Activated CD8-positive, alpha-beta memory T cell treated with anti-CD3 and anti-CD28 coated beads, Interleukin-2, amount 50 U/mL, for 4 hours (primary cell): ENCODE data around the gene GIPR.
A peak's percentile ranks its signal among the peaks of the same experiment; 100 is the strongest.
"Not testable (repeated sequence)": the region's sequence is repeated elsewhere in the genome, so short reads cannot be mapped to it uniquely, and the experiment has no call there.

Experiments
- DNase-seq: peaks from one replicate; pipeline ENCODE4 v3.0.0-alpha.2; 2020

Gene GIPR

DNA sequence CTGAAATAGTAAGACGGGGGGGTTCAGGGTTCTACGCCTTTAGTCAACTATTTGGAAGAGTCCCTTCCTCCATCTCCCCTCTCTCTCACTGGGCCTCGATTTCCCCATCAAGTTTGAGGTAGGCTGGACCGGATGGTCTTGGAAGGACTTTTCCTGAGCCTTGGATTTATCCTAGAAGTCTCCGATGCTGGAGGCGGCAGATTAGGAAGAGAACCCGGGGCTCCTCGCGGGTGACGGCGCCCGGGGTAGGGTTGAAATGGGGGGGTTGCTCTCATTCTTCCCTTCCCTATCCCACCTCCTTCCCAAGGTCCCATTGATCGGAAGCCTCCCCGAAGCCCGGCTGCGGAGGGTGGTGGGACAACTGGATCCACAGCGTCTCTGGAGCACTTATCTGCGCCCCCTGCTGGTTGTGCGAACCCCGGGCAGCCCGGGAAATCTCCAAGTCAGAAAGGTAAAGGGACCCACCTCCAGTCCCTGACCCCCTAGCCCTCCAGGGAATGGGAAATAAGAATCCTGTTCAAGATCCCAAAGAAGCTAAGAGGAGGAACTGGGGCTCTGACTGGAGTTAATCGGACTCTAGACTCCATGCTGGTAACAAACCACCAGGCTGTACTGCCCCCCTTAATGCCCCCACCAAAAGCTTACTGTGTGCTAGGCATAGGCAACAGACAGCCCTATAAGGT, 25.2 kb downstream of the GIPR start:
- DNase-seq = peak; percentile 79

DNA sequence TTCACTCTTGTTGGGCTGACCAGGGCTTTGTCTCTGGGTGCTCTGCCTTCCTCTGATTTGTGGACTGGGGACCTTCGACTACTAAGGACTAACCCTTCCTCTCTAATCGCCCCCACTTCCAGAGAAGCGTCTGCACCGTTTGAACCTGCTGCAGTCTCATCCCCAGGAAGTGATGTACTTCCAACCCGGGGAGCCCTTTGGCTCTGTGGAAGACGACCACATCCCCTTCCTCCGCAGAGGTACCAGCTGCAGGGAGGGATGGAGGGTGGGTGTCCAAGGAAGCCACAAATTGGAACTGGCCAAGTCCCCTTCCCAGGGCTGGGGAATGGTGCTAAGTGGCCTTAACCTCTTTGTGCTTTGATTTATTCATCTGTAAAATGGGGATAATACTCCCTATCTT, 33.7 kb downstream of the GIPR start:
- no peak for DNase-seq

- no peak for DNase-seq
Measured at GRCh38 chr19:45705115-45705514, 37.1 kb downstream of the GIPR start.

- DNase-seq = no peak
Measured at GRCh38 chr19:45705710-45706415, 37.8 kb downstream of the GIPR start.

- no peak for DNase-seq
Measured at GRCh38 chr19:45710356-45711130, 42.5 kb downstream of the GIPR start.

DNA sequence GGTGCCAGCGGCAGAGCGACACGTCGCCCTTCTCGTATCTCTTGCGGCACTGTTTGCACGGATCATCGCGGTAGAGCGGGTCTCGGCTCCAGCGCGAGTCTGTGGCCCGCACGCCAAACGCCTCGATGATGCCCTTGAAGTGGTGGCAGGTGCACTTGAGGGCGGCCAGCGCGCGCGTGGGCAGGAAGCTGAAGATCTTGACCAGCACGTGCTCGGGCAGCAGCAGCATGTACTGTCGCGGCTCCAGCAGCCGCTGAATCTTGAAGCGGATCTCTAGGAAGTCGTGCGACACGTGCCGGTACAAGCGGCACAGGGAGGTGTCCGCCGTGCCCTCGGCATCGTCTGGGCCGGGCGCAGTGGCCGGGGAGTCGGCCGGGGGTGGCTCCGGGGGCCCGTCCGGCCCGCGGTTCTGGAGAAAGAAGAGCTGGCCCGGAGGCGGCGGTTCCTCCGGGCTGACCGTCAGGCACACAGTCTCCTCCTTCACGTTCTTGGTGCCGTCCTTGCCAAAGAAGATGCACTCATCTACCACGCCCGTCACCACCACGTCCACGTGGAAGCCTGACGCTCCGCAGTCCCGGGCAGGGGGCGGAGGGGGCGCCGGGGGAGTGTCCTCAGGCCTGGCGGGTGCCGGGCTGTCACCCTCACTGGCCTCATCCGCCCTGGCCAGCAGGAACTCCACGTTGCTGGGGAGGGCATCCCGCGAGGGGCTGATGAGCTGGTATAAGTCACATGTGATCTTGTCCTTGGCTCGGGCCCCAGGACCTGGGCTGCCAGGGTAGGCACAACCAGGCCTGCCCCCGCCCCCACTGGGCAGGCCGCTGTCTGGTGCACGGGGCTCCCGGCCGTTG, 44.1 kb downstream of the GIPR start:
- DNase-seq = no peak

GRCh38 chr19:45712699-45713067, 44.7 kb downstream of the GIPR start:
- DNase-seq = no peak

DNA sequence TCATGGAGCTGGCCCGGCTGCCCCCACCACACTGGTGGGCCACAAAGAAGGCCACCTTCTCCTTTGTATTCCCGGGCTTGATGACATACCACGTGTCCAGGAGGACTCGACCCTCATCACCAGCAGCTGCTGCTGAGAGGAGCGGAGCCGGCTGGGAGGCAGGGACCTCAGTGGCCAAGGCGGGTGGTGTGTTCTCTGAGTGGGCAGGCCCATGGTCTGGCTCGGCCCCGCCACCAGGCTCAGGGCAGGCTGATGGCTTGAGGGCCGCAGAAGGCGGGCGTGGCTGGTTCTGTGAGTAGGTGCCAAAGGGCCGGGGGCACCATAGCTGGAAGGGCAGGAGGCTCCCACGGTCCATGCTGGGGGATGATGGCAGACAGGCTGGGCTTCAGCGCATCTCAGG, 45.1 kb downstream of the GIPR start:
- no peak for DNase-seq

DNA sequence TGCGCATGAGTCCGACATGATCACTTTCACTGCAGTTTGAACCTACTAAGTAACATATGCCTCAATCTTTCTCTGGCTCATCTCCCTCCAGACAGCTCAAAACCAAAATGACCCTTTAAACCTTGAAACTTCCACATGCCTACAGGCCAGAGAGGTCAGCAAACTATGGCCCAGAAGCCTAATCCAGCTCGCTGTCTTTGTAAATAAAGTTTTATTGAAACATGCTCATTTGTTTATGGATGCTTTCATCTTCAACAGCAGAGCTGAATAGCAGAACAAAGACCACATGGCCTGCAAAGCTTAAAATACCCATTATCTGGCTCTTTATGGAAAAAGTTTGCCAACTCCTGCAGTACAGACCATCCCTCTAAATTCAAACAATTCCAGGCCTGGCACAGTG, 47.1 kb downstream of the GIPR start:
- no peak for DNase-seq

DNA sequence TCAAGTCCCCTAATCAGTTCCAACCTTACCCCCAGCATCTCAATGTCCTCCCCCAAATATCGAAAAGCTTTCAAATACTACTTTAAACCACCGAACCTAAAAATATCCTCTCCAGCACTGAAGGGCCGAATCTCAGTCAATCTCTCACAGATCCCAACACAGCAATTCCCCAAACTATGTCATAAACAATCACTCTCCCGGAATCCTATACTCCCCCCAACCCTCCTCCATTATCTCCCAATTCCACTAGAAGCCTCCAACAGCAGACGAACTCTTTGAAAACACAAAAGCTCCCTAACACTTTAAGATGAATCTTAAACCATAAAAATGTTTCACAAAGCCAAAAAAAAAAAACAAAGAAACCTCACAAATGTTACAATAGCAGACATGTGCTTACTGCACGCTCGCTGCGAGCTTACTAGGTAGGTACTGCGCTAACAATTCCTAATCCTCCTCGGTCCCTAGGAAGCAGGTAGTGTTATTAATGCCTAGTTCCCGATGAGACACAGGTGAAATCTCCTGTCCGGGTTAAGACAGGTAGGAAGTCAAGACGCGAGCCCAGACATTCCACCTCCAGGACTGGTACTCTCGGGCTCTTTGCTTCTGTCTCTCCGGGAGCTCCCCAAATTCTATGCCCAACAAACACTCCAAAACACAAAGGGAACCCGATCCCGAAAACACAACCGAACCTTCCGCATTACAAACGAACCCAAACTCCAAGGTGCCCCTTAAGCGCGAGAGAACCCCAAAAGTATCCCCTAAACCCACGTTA, 48.5 kb downstream of the GIPR start:
- no peak for DNase-seq

DNA sequence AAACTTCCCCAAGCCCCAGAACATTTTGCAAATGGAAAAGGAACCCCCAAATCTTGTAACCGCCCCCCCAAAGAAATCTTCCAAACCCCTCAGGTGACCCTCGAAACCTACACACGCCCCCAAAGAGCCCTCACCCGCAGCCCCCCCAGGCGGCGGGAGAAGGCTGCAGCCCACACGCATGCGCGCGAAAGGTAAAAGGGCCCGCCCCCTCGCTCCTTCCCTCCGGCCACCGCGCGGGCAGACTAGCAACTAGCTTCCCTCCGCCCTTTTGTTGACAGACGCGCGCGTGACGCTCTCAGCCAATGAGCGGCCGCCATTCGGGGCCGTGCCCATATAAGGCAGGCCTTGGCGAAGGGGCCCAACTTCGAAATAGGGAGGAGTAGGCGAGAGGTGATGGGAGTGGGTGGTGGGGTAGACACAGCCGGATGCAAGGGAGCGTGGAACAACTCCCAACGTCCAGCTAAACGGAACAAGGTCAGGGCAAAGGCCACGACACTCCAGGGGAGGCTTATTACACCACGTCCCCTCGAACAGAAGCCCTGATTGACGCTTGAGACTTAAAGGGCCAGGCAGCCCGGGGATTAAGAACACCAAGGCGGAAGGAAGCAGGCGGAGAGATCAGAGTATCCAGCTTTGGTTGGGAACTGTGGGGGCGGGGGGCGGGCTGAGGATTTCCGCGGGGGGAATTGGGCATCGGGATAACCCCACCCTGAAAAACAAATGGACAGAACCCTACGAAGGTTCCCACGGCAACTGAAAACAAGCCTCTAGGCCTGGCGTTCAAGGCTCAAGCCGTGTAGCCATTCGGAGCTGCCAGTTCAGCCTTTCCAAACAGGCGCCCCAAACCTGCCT, 49.3 kb downstream of the GIPR start:
- peak; percentile 96 for DNase-seq

DNA sequence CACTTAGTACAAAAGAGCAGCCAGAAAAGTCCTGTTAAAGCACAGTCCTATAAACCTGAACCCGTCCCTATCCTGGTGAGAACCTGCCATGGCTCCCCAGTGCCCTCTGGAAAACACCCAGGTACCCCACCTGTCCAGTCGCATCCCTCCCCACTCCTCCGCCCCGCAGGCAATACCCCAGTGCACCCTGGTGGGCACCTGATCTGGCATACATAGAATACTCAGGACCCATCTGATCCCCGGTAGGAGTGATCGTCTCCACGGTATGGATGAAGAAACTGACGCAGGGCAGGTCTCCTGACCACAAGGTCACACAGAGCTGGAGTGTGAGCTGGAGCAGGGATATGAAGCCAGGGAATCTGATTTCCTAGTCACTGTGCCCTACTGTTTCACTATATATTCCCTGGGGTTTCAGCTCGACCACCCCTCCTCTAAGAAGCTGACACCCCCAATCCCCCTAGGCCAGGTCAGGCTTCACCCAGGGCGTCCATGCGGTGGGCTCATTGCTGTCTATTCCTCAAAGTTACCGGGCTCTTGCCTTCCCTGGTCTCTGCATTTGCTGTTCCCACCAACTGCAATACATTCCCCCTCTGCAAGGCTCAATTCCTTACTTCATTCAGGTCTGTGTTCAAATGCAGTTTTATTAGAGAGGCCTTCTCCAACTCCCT, 50.1 kb downstream of the GIPR start:
- DNase-seq = no peak

GRCh38 chr19:45720065-45720464, 52.0 kb downstream of the GIPR start:
- not testable (repeated sequence) for DNase-seq

GRCh38 chr19:45728683-45729082, 60.7 kb downstream of the GIPR start:
- not testable (repeated sequence) for DNase-seq

GRCh38 chr19:45729800-45730290, 61.8 kb downstream of the GIPR start:
- DNase-seq = no peak

DNA sequence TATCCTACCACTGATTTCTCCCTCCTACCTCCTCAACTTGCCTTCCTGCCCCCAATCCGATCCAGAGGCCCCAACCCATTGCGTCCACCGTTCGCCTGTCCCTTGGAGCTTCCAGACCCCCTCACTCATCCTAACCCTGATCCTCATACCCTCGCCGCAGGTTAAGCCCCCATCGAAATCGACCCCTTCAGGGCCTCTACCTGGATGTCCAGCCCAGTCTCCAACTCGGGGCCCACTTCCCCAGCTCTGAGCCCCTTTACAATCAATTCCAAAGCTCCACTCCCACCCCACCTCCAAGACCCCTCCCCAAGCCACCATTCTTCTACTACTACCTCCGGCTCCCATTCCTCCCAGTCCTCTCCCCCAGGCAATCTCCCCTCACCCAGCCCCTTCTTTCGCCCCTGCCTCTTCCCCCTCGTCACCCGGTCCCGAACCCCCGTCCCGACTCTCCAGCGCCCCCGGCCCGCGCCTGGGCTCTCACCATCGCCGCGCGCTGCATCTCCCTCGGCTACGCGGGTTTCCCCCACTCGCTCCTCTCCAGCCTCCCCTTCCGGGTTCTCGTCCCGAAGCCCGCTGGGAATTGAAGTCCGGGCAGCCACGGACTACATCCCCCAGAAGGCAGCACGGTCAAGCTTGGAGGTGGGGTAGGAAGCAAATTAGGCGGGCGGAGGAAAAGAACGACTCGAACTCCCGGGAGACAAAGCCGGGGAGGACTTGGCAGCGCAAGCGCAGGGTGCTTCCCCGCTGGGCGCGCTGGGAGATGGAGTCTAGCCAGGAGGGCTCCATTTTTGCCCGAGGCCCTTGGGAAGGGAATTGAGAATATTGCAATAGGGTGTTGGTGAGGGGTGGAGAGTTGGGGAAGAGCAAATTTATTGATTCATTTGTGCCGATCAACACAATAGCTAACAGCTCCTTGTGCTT, 62.6 kb downstream of the GIPR start, which contains the start of gene FBXO46:
Gene FBXO46, minus strand, starts transcription at position 529 of the 921 bp plus-strand sequence. CDS start 17,401 bp downstream, outside the sequence.
- peak; percentile 93 for DNase-seq
